NCI-H446 treated with DMSO at 0.1 percent for 48 hours (cell line): Measurements from ENCODE around the gene PPM1K.

Experiments
- DNase-seq: peaks from one replicate; lab custom pipeline; 2025; lab: John Stamatoyannopoulos, UW

PPM1K gene

GRCh38 chr4:88217169-88217568 is 67.2 kb downstream of the PPM1K start:
- DNase-seq: no peak

- DNase-seq: no peak
Observed at GRCh38 chr4:88216395-88216794, 68.0 kb downstream of the PPM1K start.

- DNase-seq: no peak
Observed at GRCh38 chr4:88215351-88215750, 69.0 kb downstream of the PPM1K start.

GRCh38 chr4:88212253-88212561 is 72.2 kb downstream of the PPM1K start:
- no peak for DNase-seq

GRCh38 chr4:88211473-88212252 is 72.7 kb downstream of the PPM1K start:
- no peak for DNase-seq

- DNase-seq: no peak
Observed at GRCh38 chr4:88208156-88208555, 76.2 kb downstream of the PPM1K start.
